GM12891 (cell line): ENCODE measurements around the gene LTBP1.

ENCODE experiments used
- POLR2A ChIP-seq: IDR thresholded peaks from 2 replicates; pipeline ENCODE4 v1.6.1; 2011; ENCODE audit warnings: low read depth, low read length, control low read depth
- POLR2AphosphoS5 ChIP-seq: IDR thresholded peaks from 2 replicates; pipeline ENCODE4 v1.6.1; 2011; ENCODE audit warnings: low read depth, low read length, control low read depth

- TF ChIP-seq POLR2A: no peak
- TF ChIP-seq POLR2AphosphoS5: no peak
These were observed 303.8 kb downstream of the LTBP1 start for GRCh38 chr2:33250417-33251029.
